ENCODE results near the gene PDE11A. TPM values are rescaled to one million over a fixed set of nuclear protein-coding genes. Genes with fewer than 3 reads are reported as not detected.

The PDE11A gene
- total RNA-seq, 1 donor from 2014 or later: 0.27 TPM

- Mint-ChIP-seq H3K36me3 (ENCODE audit: unreplicated experiment) (no peaks in the 10 kb centered on the region), H3K4me1 (ENCODE audit: low read depth, unreplicated experiment) (no peaks in the 10 kb centered on the region), H3K4me3 (ENCODE audit: unreplicated experiment) (no peak overlapping the region), H3K9me3 (ENCODE audit: unreplicated experiment) (no peaks in the 10 kb centered on the region), H3K27me3 (ENCODE audit: unreplicated experiment) (no peaks in the 10 kb centered on the region), H3K27ac (ENCODE audit: unreplicated experiment) (no peak overlapping the region)
- no peak for DNase-seq
- TF ChIP-seq CTCF (IDR thresholded peaks at IDR 0.05; ENCODE audit: partially characterized antibody, unreplicated experiment): no peak
These were observed 155.4 kb downstream of the PDE11A start for GRCh38 chr2:177917169-177917568.

- H3K27ac Mint-ChIP-seq (ENCODE audit: unreplicated experiment): no peak overlapping the region
- no peak for DNase-seq
- H3K4me1 Mint-ChIP-seq (ENCODE audit: low read depth, unreplicated experiment): no peaks in the 10 kb centered on the region
- H3K9me3 Mint-ChIP-seq (ENCODE audit: unreplicated experiment): no peaks in the 10 kb centered on the region
- no peaks in the 10 kb centered on the region for H3K36me3 Mint-ChIP-seq (ENCODE audit: unreplicated experiment)
- no peak for TF ChIP-seq CTCF (IDR thresholded peaks at IDR 0.05; ENCODE audit: partially characterized antibody, unreplicated experiment)
- H3K27me3 Mint-ChIP-seq (ENCODE audit: unreplicated experiment): no peaks in the 10 kb centered on the region
- H3K4me3 Mint-ChIP-seq (ENCODE audit: unreplicated experiment): no peak overlapping the region
These were observed 156.2 kb downstream of the PDE11A start for GRCh38 chr2:177916342-177916741.

- Mint-ChIP-seq H3K27me3 (ENCODE audit: unreplicated experiment) (no peaks in the 10 kb centered on the region), H3K9me3 (ENCODE audit: unreplicated experiment) (no peaks in the 10 kb centered on the region), H3K4me3 (ENCODE audit: unreplicated experiment) (no peak overlapping the region), H3K36me3 (ENCODE audit: unreplicated experiment) (no peaks in the 10 kb centered on the region), H3K27ac (ENCODE audit: unreplicated experiment) (no peak overlapping the region), H3K4me1 (ENCODE audit: low read depth, unreplicated experiment) (no peaks in the 10 kb centered on the region)
- TF ChIP-seq CTCF (IDR thresholded peaks at IDR 0.05; ENCODE audit: partially characterized antibody, unreplicated experiment): no peak
- no peak for DNase-seq
These were observed 158.3 kb downstream of the PDE11A start for GRCh38 chr2:177914247-177914646.

GRCh38 chr2:177909962-177910361, 162.6 kb downstream of the PDE11A start:
- Mint-ChIP-seq H3K4me3 (ENCODE audit: unreplicated experiment) (no peak overlapping the region), H3K27ac (ENCODE audit: unreplicated experiment) (no peak overlapping the region), H3K4me1 (ENCODE audit: low read depth, unreplicated experiment) (peaks cover 5% of the 10 kb centered on the region), H3K36me3 (ENCODE audit: unreplicated experiment) (no peaks in the 10 kb centered on the region), H3K9me3 (ENCODE audit: unreplicated experiment) (no peaks in the 10 kb centered on the region), H3K27me3 (ENCODE audit: unreplicated experiment) (no peaks in the 10 kb centered on the region)
- DNase-seq: no peak
- no peak for TF ChIP-seq CTCF (IDR thresholded peaks at IDR 0.05; ENCODE audit: partially characterized antibody, unreplicated experiment)

GRCh38 chr2:177908824-177909223, 163.8 kb downstream of the PDE11A start:
- no peak for TF ChIP-seq CTCF (IDR thresholded peaks at IDR 0.05; ENCODE audit: partially characterized antibody, unreplicated experiment)
- peaks cover 5% of the 10 kb centered on the region for H3K4me1 Mint-ChIP-seq (ENCODE audit: low read depth, unreplicated experiment)
- H3K4me3 Mint-ChIP-seq (ENCODE audit: unreplicated experiment): no peak overlapping the region
- no peaks in the 10 kb centered on the region for H3K27me3 Mint-ChIP-seq (ENCODE audit: unreplicated experiment)
- no peak for DNase-seq
- H3K27ac Mint-ChIP-seq (ENCODE audit: unreplicated experiment): no peak overlapping the region
- H3K9me3 Mint-ChIP-seq (ENCODE audit: unreplicated experiment): no peaks in the 10 kb centered on the region
- H3K36me3 Mint-ChIP-seq (ENCODE audit: unreplicated experiment): no peaks in the 10 kb centered on the region
